MG63 (cell line): ENCODE measurements around the gene UBLCP1. TPM values are rescaled to one million over a fixed set of nuclear protein-coding genes. Genes with fewer than 3 reads are reported as not detected.
"Not testable (repeated sequence)": the region's sequence is repeated elsewhere in the genome, so short reads cannot be mapped to it uniquely, and the experiment has no call there.

Experiments
- DNase-seq: peaks from one replicate; pipeline ENCODE4 v3.0.0-alpha.2; 2020
- H3K27me3 ChIP-seq: fragments of 250-450 bp; sonication (Bioruptor Pico); 2 replicates; pipeline ENCODE4 v1.5.1; 2020; ENCODE audit warnings: mild to moderate bottlenecking, moderate library complexity
- H3K36me3 ChIP-seq: fragments of 250-450 bp; sonication (Bioruptor Pico); 2 replicates; pipeline ENCODE4 v1.5.1; 2020; ENCODE audit warnings: mild to moderate bottlenecking, moderate library complexity
- H3K4me3 ChIP-seq: fragments of 250-450 bp; sonication (Bioruptor Pico); 2 replicates; pipeline ENCODE4 v1.5.1; 2020; ENCODE audit warnings: mild to moderate bottlenecking, moderate library complexity
- H3K9me3 ChIP-seq: fragments of 250-450 bp; sonication (Bioruptor Pico); 2 replicates; pipeline ENCODE4 v1.5.1; 2020; ENCODE audit warnings: mild to moderate bottlenecking, moderate library complexity
- total RNA-seq: library from RNA; depleted of rRNA; stranded (reverse); fragments of >200 nt; shearing (Covaris generic); gene quantifications from 2 replicates; pipeline ENCODE4 v1.2.3, GENCODE V29; 2014; ENCODE audit warnings: low replicate concordance; rRNA removed

UBLCP1 gene, protein sequence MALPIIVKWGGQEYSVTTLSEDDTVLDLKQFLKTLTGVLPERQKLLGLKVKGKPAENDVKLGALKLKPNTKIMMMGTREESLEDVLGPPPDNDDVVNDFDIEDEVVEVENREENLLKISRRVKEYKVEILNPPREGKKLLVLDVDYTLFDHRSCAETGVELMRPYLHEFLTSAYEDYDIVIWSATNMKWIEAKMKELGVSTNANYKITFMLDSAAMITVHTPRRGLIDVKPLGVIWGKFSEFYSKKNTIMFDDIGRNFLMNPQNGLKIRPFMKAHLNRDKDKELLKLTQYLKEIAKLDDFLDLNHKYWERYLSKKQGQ
- total RNA-seq = 32.3 and 43.1 TPM in 2 replicates

DNA sequence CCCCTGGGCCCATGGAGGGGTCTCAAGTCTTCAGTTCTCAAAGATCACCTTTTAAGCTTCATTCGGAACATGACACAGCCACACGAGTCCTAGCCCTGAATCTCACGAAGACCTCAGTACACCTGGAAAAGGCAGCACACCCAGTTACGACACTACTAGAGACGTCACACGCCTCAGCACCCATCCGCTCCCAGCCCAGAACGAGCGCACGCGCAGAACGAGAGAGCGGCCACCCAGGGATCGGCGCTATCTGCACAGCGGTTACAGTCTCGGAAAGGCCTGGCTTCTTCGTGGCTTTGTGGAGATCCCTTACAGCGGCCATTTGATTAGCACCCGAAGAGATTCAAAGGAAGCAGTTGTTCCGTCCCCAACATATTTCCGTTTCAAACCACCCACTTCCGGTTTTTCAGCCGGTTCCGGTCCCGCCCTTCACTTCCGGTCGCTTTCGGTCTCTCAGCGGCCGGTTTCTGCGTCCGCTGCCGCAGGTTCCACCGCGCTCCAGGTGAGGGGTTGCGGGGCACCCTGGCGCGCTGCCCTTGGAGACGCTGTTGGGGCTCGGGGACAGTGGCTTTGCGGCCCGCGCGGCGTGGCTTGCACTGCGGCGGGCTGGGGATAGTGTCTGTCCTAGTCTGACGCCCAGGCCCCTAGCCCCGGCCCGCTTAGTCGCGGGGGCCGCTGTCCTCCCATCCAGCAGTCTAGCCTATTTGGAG, at the start of gene UBLCP1:
Gene UBLCP1 (plus strand): TSS at position 432 of the 710 bp plus-strand sequence. CDS start 5,626 bp downstream, outside the sequence.
- peak within 1 kb of the TSS; percentile 98 for H3K4me3 ChIP-seq
- no peaks in the 10 kb centered on the region; the same call in 1 of the 2 replicates for H3K36me3 ChIP-seq
- no peaks in the 10 kb centered on the region for H3K9me3 ChIP-seq
- peak; percentile 84 for DNase-seq
- H3K27me3 ChIP-seq = no peaks in the 10 kb centered on the region

DNA sequence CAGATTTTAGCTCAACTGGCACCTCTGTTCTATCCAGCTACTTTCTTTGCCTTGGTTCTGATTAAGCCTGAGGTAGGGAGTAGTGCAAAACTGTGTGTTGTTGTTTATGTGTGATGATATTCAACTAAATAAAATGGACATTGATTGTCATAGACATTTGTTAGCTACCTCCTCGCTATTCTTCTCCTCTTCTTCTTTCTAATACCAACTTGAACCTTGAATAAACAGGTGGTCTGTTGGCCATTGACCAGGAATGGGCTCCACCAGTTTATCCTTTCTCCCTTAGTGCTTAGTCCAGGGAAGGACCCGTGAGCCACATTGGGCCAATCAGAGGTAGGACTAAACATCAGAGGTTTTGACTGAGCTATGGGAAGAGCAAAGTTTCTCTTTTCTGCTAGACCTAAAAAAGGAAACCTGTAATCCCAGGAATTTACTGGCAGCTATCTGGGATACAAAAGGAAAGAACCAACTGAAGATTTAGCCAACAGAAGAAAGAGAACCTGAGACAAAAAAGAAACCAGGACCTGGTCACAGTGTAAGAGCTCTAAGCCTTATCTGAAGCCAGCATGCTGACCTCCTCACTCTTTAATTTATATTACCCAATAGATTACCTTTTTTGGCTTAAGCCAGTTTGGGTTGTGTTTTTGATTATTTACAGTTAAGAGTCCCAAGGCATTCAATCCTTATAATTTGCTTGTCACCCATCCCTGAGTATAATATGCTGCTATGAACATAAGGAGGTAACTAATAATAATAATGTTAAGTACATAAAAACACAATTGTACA, 48.4 kb upstream of the UBLCP1 start:
- no peak overlapping the region for H3K4me3 ChIP-seq
- no peaks in the 10 kb centered on the region for H3K9me3 ChIP-seq
- no peaks in the 10 kb centered on the region for H3K27me3 ChIP-seq
- DNase-seq = no peak
- H3K36me3 ChIP-seq = no peaks in the 10 kb centered on the region

DNA sequence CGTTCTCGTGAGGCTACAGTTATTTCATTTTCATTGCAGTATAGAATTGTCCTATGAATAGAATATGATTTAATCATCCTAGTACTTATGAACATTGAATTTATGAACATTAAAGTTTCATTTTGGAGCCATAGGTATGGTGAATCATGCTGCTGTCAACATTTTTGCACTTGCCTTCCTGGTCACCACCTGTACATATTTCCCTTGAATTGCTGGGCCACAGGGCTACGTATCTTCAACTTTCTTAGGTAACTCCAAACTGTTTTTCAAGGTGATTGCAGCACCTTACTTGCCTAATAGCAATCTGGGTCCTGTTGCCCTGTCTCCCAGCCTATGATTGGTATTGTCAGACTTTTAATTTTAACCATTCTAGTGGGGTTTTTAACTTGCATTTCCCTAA, 47.2 kb upstream of the UBLCP1 start:
- Histone ChIP-seq H3K4me3 (no peak overlapping the region), H3K36me3 (no peaks in the 10 kb centered on the region), H3K9me3 (no peaks in the 10 kb centered on the region), H3K27me3 (no peaks in the 10 kb centered on the region)
- no peak for DNase-seq

DNA sequence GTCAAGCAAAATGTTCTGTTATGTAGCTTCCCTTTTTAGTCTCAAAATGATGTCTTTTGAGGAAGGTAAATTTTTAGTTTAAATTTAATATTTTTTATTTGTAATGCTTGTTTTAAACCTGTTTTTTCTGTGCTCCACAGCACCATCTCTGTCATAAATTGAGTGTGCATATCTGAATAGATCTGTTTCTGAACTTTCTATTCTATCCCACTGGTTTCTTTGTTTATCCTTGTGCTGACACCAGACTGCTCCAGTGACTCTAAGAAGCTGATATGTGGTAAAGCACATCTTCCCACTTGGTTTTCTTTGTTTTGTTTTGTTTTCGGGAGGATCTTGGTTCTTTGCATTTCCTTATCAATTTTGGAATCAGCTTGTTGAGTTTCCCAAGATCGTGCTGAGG, 46.6 kb upstream of the UBLCP1 start:
- DNase-seq = no peak
- Histone ChIP-seq H3K9me3 (no peaks in the 10 kb centered on the region), H3K36me3 (no peaks in the 10 kb centered on the region), H3K4me3 (no peak overlapping the region), H3K27me3 (no peaks in the 10 kb centered on the region)

DNA sequence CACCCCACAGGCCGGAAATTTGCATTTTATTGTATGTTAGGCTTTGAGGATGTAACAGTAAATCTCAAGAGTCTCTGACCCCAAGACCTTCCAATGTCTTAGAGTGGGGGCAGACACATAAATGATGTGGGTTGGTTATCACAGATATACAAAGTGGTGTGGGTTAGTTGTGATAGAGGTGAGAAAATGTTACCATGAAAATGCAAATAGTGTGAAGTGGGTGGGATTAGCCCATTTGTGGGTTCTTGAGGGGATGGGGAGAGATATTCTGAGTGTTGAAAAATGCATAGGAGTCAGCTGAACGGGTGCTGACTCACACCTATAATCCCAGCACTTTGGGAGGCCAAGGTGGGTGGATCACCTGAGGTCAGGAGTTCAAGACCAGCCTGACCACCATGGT, 45.9 kb upstream of the UBLCP1 start:
- H3K4me3 ChIP-seq = no peak overlapping the region
- no peaks in the 10 kb centered on the region for H3K27me3 ChIP-seq
- H3K36me3 ChIP-seq = no peaks in the 10 kb centered on the region
- DNase-seq = no peak
- no peaks in the 10 kb centered on the region for H3K9me3 ChIP-seq

DNA sequence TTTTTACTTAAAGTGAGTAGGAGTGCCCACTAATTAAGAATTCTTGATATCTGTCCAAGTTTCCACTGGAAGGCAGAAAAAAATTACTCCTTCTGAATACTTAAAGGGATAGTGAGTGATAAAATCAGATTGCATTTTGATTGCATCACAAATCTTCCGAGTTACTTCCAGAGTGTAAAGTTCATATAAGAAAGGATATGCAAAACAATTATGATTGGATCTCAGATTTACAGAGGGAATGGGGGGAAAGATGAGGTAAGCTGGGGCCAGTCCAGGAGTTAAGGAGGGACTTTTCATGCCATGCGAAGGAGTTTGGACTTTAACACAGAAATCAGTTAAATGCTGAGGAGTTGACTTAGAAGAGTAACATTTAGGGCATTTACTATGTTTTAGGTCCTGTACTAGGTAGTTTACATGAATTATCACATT, 44.5 kb upstream of the UBLCP1 start:
- Histone ChIP-seq H3K4me3 (no peak overlapping the region), H3K9me3 (no peaks in the 10 kb centered on the region), H3K27me3 (no peaks in the 10 kb centered on the region), H3K36me3 (no peaks in the 10 kb centered on the region)
- no peak for DNase-seq

DNA sequence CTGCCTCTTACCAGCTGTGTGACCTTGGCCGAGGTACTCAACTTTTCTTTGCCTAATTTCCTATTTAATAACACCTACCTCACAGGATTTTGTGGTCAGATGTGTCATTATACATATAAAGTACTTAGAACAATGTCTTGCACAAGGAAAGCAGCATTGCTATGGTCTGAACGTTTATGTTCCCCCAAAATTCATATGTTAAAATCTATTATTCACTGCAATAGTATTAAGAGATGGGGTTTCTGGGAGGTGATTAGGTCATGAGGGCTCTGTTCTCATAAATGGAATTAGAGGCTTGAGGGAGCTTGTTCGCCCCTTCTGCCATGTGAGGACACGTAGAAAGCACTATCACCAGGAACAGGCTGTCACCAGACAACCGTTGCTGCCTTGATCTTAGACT, 42.9 kb upstream of the UBLCP1 start:
- DNase-seq = no peak
- H3K4me3 ChIP-seq = no peak overlapping the region

DNA sequence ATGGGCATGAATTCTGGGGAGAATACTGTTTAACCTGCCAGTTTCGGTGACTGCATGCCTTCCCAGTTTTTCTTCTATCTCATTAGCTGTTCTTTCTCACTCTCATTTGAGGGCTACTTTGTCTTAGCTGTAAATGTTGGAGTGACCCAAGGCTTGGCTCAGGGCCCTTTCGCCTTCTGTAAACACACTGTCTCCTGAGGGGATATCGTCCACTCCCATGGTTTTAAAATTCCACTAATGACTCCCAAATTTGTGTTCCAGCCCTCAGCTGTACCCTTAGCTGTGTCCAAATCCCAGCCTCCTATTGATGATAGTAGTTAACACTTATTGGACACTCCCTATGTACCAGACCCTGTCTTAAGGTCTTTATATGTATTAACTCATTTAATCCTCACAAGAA, 39.6 kb upstream of the UBLCP1 start:
- no peaks in the 10 kb centered on the region for H3K36me3 ChIP-seq
- no peaks in the 10 kb centered on the region for H3K27me3 ChIP-seq
- H3K9me3 ChIP-seq = no peaks in the 10 kb centered on the region
- no peak for DNase-seq
- no peak overlapping the region for H3K4me3 ChIP-seq

More for the DNA sequence above, 42.9 kb upstream of the UBLCP1 start:
- Histone ChIP-seq H3K9me3 (no peaks in the 10 kb centered on the region), H3K27me3 (no peaks in the 10 kb centered on the region), H3K36me3 (no peaks in the 10 kb centered on the region)

DNA sequence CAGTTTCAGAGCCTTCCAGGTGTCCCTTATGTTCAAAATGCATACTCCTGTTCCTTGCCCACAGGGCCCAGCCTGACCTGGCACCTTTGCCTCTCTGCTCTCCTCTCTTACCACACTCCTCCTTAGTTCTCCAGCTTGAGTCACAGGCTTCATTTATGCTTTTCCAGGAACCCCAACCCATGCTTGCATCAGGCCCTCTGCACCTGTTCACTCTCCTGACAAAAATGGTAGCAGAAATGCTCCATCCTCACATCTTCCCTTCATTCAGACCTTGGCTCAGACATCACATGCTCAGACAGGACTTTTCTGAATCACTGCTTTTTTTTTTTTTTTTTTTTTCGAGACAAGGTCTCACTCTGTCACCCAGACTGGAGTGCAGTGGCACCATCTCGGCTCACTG, 38.6 kb upstream of the UBLCP1 start:
- no peak for DNase-seq
- Histone ChIP-seq H3K36me3 (no peaks in the 10 kb centered on the region), H3K4me3 (no peak overlapping the region), H3K27me3 (no peaks in the 10 kb centered on the region), H3K9me3 (no peaks in the 10 kb centered on the region)

DNA sequence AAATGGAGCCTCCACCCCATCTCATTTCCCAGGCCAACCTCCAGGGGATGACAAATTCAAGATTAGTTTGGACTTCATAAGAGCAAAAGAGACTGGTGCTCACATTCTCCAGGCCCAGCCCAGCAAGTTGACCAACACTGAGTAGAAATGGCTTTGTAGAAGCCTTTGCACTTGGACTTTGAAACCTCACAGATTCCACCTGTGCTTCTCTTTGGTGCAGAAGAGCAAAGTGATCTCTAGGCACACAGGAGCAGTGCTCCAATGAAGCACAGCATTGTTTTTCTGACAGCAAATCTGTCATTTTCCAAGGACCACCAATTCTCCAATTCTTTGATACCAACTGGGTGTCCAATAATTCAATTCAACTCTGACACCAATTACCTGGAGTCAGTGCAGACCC, 36.6 kb upstream of the UBLCP1 start:
- Histone ChIP-seq H3K27me3 (no peaks in the 10 kb centered on the region), H3K9me3 (no peaks in the 10 kb centered on the region), H3K4me3 (no peak overlapping the region), H3K36me3 (no peaks in the 10 kb centered on the region)
- DNase-seq = no peak

DNA sequence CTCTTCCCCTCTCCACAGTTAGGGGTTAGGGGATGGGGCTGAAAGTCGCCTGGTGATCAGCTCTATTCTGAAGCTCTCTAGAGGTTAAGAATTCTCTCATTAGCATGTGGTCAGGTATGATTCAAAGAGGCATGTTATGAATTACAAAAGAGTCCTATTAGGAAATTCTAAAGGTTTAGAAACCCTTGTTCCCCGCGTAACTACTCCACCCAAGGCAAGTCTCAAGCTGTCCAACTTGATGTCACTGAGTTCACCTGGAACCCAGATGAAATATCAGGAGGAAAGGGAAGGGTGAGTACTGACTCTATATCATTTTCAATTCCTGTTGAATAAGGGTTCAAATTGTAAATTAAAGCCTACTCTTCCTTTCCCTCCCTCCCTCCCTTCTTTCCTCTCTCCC, 35.6 kb upstream of the UBLCP1 start:
- no peaks in the 10 kb centered on the region for H3K27me3 ChIP-seq
- H3K4me3 ChIP-seq = no peak overlapping the region
- H3K36me3 ChIP-seq = no peaks in the 10 kb centered on the region
- no peak for DNase-seq
- H3K9me3 ChIP-seq = no peaks in the 10 kb centered on the region

DNA sequence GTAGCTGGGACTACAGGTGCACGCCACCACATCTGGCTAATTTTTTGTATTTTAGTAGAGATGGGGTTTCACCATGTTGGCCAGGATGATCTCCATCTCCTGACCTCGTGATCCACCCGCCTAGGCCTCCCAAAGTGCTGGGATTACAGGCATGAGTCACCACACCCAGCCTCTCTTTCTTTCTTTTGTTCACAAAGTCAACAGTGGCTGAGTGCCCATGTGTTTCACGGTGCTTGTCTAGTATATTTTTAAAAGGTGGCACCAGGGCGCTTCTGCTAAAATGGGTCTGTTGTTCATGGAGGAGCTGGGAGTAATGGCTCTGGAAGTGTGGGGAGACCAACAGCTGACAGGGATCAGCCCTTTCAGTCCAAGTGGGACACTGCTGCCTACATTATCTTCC, 35.0 kb upstream of the UBLCP1 start:
- DNase-seq = peak; percentile 70
- not testable (repeated sequence) for H3K4me3 ChIP-seq, H3K27me3 ChIP-seq, H3K9me3 ChIP-seq, H3K36me3 ChIP-seq

DNA sequence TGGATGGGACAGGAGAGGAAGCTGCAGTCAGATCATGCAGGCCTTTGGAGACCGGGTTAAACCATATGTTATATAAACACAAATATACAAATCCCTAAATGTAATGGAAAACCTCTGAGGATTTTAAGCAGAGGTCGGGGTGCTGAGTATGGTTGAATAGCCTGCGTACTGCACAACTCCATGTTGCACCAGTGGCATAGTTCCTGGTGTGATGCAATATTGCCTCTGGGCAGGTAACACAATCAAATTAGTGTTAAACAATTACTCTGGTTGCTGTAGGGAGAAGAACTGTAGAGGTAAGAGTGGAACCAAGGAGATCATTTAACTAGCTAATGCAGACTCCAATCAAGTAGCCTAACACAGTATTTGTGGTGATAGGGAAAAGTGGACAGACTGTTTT, 32.4 kb upstream of the UBLCP1 start:
- no peaks in the 10 kb centered on the region for H3K9me3 ChIP-seq
- H3K4me3 ChIP-seq = no peak overlapping the region
- H3K36me3 ChIP-seq = no peaks in the 10 kb centered on the region
- H3K27me3 ChIP-seq = no peaks in the 10 kb centered on the region
- DNase-seq = no peak

DNA sequence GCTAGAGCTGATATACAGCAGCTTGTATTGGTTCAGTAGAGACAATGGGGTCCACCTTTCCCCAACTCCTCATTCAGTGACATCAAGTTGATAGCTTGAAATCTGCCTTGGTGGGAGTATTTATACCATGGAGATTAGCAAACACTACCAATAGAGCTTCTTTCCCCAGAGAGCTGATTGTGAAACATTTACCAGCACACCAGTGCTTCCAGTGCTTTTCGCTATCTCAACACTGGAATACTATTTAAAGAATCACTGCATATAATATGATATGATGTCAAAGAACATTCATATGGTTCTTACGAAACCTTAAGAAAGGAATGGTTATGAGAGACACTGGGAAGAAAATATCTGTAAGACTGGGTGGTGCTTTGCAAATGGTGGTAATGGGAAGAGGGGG, 31.9 kb upstream of the UBLCP1 start:
- H3K36me3 ChIP-seq = no peaks in the 10 kb centered on the region
- H3K9me3 ChIP-seq = no peaks in the 10 kb centered on the region
- DNase-seq = no peak
- H3K4me3 ChIP-seq = no peak overlapping the region
- H3K27me3 ChIP-seq = no peaks in the 10 kb centered on the region

DNA sequence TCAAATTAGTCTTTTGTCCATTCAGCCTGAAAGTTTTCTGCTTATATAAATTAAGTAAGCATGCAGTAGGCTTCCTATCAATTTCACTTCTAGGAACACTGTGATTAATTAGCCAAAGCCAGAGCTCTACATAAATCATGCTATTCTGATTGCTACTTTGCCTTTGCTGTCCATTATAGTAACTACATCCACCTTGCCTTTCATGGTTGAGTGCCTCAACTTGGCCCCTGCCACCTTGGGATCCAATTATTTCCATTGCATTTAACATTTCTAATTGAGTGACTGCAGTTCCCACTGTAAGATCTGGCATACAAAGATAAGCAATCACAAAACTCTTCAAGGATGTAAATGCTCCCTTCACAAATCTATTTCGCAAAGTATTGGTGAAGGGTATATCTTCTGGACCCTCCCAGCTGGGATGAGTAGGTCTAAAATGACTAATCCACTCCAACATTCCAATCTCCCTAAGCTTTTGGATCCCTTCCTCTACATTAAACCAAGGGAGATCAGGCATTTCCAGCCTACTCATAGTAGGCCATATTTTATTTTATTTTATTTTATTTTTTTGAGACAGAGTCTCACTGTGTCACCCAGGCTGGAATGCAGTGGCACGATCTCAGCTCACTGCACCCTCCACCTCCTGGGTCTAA, 27.1 kb upstream of the UBLCP1 start:
- not testable (repeated sequence) for H3K36me3 ChIP-seq, H3K27me3 ChIP-seq
- DNase-seq = peak; percentile 5

DNA sequence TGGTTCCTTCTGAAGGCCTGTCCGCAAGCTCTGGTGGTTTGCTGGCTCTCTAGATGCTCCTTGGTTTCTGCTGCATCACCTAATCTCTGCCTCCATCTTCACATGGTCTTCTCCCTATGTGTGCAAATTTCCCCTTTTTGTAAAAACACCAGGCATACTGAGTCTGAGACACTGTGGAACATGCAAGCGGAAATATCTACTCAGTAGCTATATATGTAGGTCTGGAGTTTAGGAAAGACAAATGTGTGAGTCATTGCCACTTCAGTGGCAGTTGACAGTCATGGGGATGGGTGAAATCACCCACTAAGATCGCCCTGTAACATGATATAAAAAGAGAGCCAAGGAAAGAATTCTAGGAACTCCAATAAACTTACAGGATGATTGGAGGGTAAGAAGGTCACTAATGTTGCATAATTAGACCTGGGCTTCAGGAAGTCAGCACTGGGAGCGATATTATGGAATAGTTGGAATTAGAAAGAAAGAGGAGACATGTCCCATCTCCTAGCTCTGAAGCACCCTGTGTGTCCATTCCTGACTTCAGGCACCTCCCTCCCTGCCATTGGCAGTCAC, 22.7 kb upstream of the UBLCP1 start:
- Histone ChIP-seq H3K27me3 (no peaks in the 10 kb centered on the region), H3K36me3 (no peaks in the 10 kb centered on the region), H3K9me3 (no peaks in the 10 kb centered on the region), H3K4me3 (no peak overlapping the region)
- peak; percentile 43 for DNase-seq

More for the DNA sequence above, 27.1 kb upstream of the UBLCP1 start:
- H3K9me3 ChIP-seq, H3K4me3 ChIP-seq: not testable (repeated sequence)
